NCI-H82 treated with DMSO at 0.1 percent for 48 hours (cell line): ENCODE results near the gene OPA3.

Experiments
- DNase-seq: peaks from one replicate; lab custom pipeline; 2025; ENCODE audit not compliant: unreplicated experiment; lab: John Stamatoyannopoulos, UW

OPA3 gene

GRCh38 chr19:45567609-45568008 lies 17.0 kb downstream of the OPA3 start:
- no peak for DNase-seq

- DNase-seq: peak; percentile 73
These were observed 20.3 kb downstream of the OPA3 start for GRCh38 chr19:45564131-45564780.

GRCh38 chr19:45560686-45561085 lies 23.9 kb downstream of the OPA3 start:
- DNase-seq: no peak

GRCh38 chr19:45560038-45560437 lies 24.6 kb downstream of the OPA3 start:
- no peak for DNase-seq

GRCh38 chr19:45558399-45558878 lies 26.2 kb downstream of the OPA3 start:
- peak; percentile 76 for DNase-seq

GRCh38 chr19:45556835-45557234 lies 27.8 kb downstream of the OPA3 start:
- DNase-seq: no peak

- no peak for DNase-seq
These were observed 30.1 kb downstream of the OPA3 start for GRCh38 chr19:45554481-45554880.

GRCh38 chr19:45553464-45553863 lies 31.1 kb downstream of the OPA3 start:
- no peak for DNase-seq

GRCh38 chr19:45547965-45548609 lies 36.5 kb downstream of the OPA3 start:
- no peak for DNase-seq

- DNase-seq: no peak
These were observed 37.3 kb downstream of the OPA3 start for GRCh38 chr19:45547211-45547770.

GRCh38 chr19:45542234-45542668 lies 42.4 kb downstream of the OPA3 start:
- no peak for DNase-seq

- DNase-seq: no peak
These were observed 45.1 kb downstream of the OPA3 start for GRCh38 chr19:45539459-45539858.

GRCh38 chr19:45531349-45531748 lies 53.3 kb downstream of the OPA3 start:
- no peak for DNase-seq

- DNase-seq: no peak
These were observed 55.2 kb downstream of the OPA3 start for GRCh38 chr19:45529420-45529785.

- DNase-seq: peak; percentile 30
These were observed 55.7 kb downstream of the OPA3 start for GRCh38 chr19:45528744-45529419.

- no peak for DNase-seq
These were observed 56.4 kb downstream of the OPA3 start for GRCh38 chr19:45528149-45528743.

GRCh38 chr19:45527731-45528130 lies 56.9 kb downstream of the OPA3 start:
- DNase-seq: no peak

GRCh38 chr19:45526971-45527370 lies 57.6 kb downstream of the OPA3 start:
- no peak for DNase-seq

- peak; percentile 65 for DNase-seq
These were observed 58.5 kb downstream of the OPA3 start for GRCh38 chr19:45526143-45526542.

GRCh38 chr19:45524575-45525129 lies 60.0 kb downstream of the OPA3 start:
- DNase-seq: no peak

GRCh38 chr19:45523642-45524256 lies 60.9 kb downstream of the OPA3 start:
- DNase-seq: peak; percentile 89
